OCI-LY7 (cell line): ENCODE results near the gene NTRK3. TPM values are rescaled to one million over a fixed set of nuclear protein-coding genes. Genes with fewer than 3 reads are reported as not detected.

Experiments
- BruUV-seq: library from RNA; stranded (reverse); fragments of 400-500 nt; replicated peaks from 2 replicates; lab custom pipeline; 2021; lab: Mats Ljungman, UMichigan
- CTCF ChIA-PET: fragments of 300-600 bp; sonication (Branson Sonifier 250); formaldehyde crosslinking; loops from one replicate; lab custom pipeline; 2022; ENCODE audit warnings: antibody characterized with exemption; ENCODE audit not compliant: unreplicated experiment; lab: Charles Lee
- POLR2A ChIA-PET: fragments of 300-600 bp; sonication (Branson Sonifier 250); formaldehyde crosslinking; loops from one replicate; lab custom pipeline; 2022; ENCODE audit warnings: antibody characterized with exemption; lab: Charles Lee
- DNase-seq: peaks from one replicate; pipeline ENCODE4 v3.0.0-alpha.2; 2015; ENCODE audit warnings: low spot score
- H2AFZ ChIP-seq: fragments of 200-600 bp; sonication (generic), shearing (Covaris generic); 2 replicates; pipeline ENCODE4 v1.6.1; 2014; ENCODE audit warnings: mild to moderate bottlenecking, antibody characterized with exemption, low read length, moderate library complexity
- H3K27ac ChIP-seq: fragments of 200-600 bp; sonication (generic); 2 replicates; pipeline ENCODE4 v1.5.1; 2014; ENCODE audit warnings: mixed run types, low read depth, mild to moderate bottlenecking, moderate library complexity, low read length, inconsistent platforms; ENCODE audit not compliant: poor library complexity, severe bottlenecking
- H3K36me3 ChIP-seq: fragments of 200-600 bp; sonication (generic); 2 replicates; pipeline ENCODE4 v1.6.1; 2014; ENCODE audit warnings: mild to moderate bottlenecking, antibody characterized with exemption, low read length, moderate library complexity, mixed read lengths; ENCODE audit not compliant: insufficient read depth
- H3K4me1 ChIP-seq: fragments of 200-600 bp; sonication (generic); 2 replicates; pipeline ENCODE4 v1.5.1; 2014; ENCODE audit warnings: mild to moderate bottlenecking, low read length; ENCODE audit not compliant: insufficient read depth, poor library complexity, severe bottlenecking
- H3K4me2 ChIP-seq: fragments of 200-600 bp; sonication (generic); 2 replicates; pipeline ENCODE4 v1.6.1; 2014; ENCODE audit warnings: mild to moderate bottlenecking, low read length
- H3K4me3 ChIP-seq: fragments of 200-600 bp; sonication (generic); 2 replicates; pipeline ENCODE4 v1.5.1; 2014; ENCODE audit warnings: mild to moderate bottlenecking, low read depth, low read length; ENCODE audit not compliant: poor library complexity, severe bottlenecking
- H3K79me2 ChIP-seq: fragments of 200-600 bp; sonication (generic); 2 replicates; pipeline ENCODE4 v1.6.1; 2016; ENCODE audit warnings: low read depth, mild to moderate bottlenecking, low read length, moderate library complexity, mixed read lengths; ENCODE audit not compliant: insufficient read depth
- H3K9me2 ChIP-seq: fragments of 200-600 bp; sonication (generic); 2 replicates; pipeline ENCODE4 v1.6.1; 2016; ENCODE audit warnings: mild to moderate bottlenecking, low read length, mixed read lengths; ENCODE audit not compliant: insufficient read depth
- H3K9me3 ChIP-seq: fragments of 200-600 bp; sonication (generic); 2 replicates; pipeline ENCODE4 v1.6.1; 2014; ENCODE audit warnings: mild to moderate bottlenecking, mixed run types, low read length, mixed read lengths
- H4K20me1 ChIP-seq: fragments of 200-600 bp; sonication (generic); 2 replicates; pipeline ENCODE4 v1.6.1; 2014; ENCODE audit warnings: mild to moderate bottlenecking, antibody characterized with exemption, low read length, moderate library complexity, mixed read lengths; ENCODE audit not compliant: insufficient read depth
- CTCF ChIP-seq: fragments of 200-600 bp; sonication (generic); conservative IDR thresholded peaks from 2 replicates; pipeline ENCODE4 v1.5.1; 2014; ENCODE audit warnings: mild to moderate bottlenecking, antibody characterized with exemption, low read length, moderate library complexity, mixed read lengths
- EZH2phosphoT487 ChIP-seq: fragments of 200-600 bp; sonication (generic); IDR thresholded peaks from 2 replicates; pipeline ENCODE4 v1.6.1; 2018; ENCODE audit warnings: low read depth, borderline replicate concordance, mild to moderate bottlenecking, mixed run types, antibody characterized with exemption, low read length, moderate library complexity, mixed read lengths
- intact Hi-C: fragments of 100-400 bp; cut with micrococcal nuclease; formaldehyde crosslinking; loops from one replicate; pipeline ENCODE4 v1.10.0; 2022; ENCODE audit not compliant: unreplicated experiment
- total RNA-seq, 2 experiments: library from RNA; depleted of rRNA in 1 of 2; stranded (reverse); fragments of >200 nt in 1 of 2; shearing (Covaris generic) in 1 of 2; gene quantifications; 2 replicates each; pipeline ENCODE4 v1.2.3, GENCODE V29; 2014 to 2022

NTRK3 gene
- total RNA-seq, 2 experiments from 2014 or later, result 0.50 to 2.5 TPM

GRCh38 chr15:87901008-87901407 is 355.5 kb downstream of the NTRK3 start:
- Histone ChIP-seq H3K79me2 (no peaks in the 10 kb centered on the region), H3K27ac (no peak overlapping the region), H2AFZ (no peak overlapping the region), H3K36me3 (no peaks in the 10 kb centered on the region), H3K9me3 (no peaks in the 10 kb centered on the region), H3K4me2 (no peak overlapping the region), H4K20me1 (no peaks in the 10 kb centered on the region), H3K4me1 (no peaks in the 10 kb centered on the region), H3K4me3 (no peak overlapping the region), H3K9me2 (no peaks in the 10 kb centered on the region)
- intact Hi-C loops, result no loop called here
- CTCF ChIA-PET, result no interaction called here
- TF ChIP-seq CTCF (no peak), EZH2phosphoT487 (no peak)
- DNase-seq, result no peak
- no TSS peak for BruUV-seq
- POLR2A ChIA-PET, result no interaction called here

- intact Hi-C loops, result no loop called here
- DNase-seq, result no peak
- Histone ChIP-seq H3K36me3 (no peaks in the 10 kb centered on the region), H2AFZ (no peak overlapping the region), H3K27ac (no peak overlapping the region), H3K9me2 (no peaks in the 10 kb centered on the region), H3K79me2 (no peaks in the 10 kb centered on the region), H3K4me3 (no peak overlapping the region), H4K20me1 (no peaks in the 10 kb centered on the region), H3K4me2 (no peak overlapping the region), H3K9me3 (no peaks in the 10 kb centered on the region), H3K4me1 (no peaks in the 10 kb centered on the region)
- TF ChIP-seq CTCF, result no peak
- TF ChIP-seq EZH2phosphoT487, result no peak
- ChIA-PET CTCF (no interaction called here), POLR2A (no interaction called here)
- no TSS peak for BruUV-seq
Measured at GRCh38 chr15:87896936-87897335, 359.6 kb downstream of the NTRK3 start.

- intact Hi-C loops, result no loop called here
- no peak overlapping the region for H3K4me2 ChIP-seq
- BruUV-seq, result no TSS peak
- POLR2A ChIA-PET, result interaction anchor here (0.6 kb wide), 1 partner anchor 1782 kb away, joined by 3 read pairs; no protein-coding TSS in a partner anchor
- no peaks in the 10 kb centered on the region for H3K9me2 ChIP-seq
- H3K79me2 ChIP-seq, result no peaks in the 10 kb centered on the region
- no peak overlapping the region for H3K27ac ChIP-seq
- H3K4me1 ChIP-seq, result no peaks in the 10 kb centered on the region
- DNase-seq, result no peak
- no peak overlapping the region for H2AFZ ChIP-seq
- no peaks in the 10 kb centered on the region for H3K9me3 ChIP-seq
- no peak for TF ChIP-seq EZH2phosphoT487
- TF ChIP-seq CTCF, result no peak
- CTCF ChIA-PET, result no interaction called here
- H3K36me3 ChIP-seq, result no peaks in the 10 kb centered on the region
- no peaks in the 10 kb centered on the region for H4K20me1 ChIP-seq
- H3K4me3 ChIP-seq, result no peak overlapping the region
Measured at GRCh38 chr15:87887177-87887576, 369.4 kb downstream of the NTRK3 start.
